SH-SY5Y (cell line): Measurements from ENCODE around the gene INO80E.

Experiments used
- GATA2 ChIP-seq: IDR thresholded peaks from 2 replicates; pipeline ENCODE4 v1.6.1; 2011; ENCODE audit warnings: mild to moderate bottlenecking, low read depth, low read length
- GATA3 ChIP-seq: IDR thresholded peaks from 2 replicates; pipeline ENCODE4 v1.6.1; 2011; ENCODE audit warnings: low read depth, mild to moderate bottlenecking, low read length, moderate library complexity

DNA sequence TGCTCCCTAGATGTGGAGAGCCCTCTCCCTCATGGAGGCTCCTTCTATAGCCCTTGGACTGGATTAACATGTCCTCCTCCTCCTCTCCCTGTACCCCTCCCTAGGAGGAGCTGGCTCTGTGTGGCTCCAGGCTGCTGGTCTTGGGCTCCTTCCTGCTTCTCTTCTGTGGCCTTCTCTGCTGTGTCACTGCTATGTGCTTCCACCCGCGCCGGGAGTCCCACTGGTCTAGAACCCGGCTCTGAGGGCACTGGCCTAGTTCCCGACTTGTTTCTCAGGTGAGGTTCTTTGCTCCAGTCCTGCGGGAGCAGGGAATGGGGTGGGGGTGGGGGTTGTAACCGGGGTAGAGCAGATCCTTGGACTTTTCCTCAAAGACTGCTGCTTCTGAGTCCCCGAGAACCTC, 24.7 kb upstream of the INO80E start:
- TF ChIP-seq GATA2 (no peak), GATA3 (no peak)
